GM19328 (cell line): ENCODE measurements around the gene CACNA1I.

Experiments used
- ATAC-seq: cut with Tn5 transposase; IDR thresholded peaks from one replicate; pipeline ENCODE4 v1.9.1; 2021; ENCODE audit warnings: mild to moderate bottlenecking, moderate library complexity; ENCODE audit not compliant: unreplicated experiment

CACNA1I gene

DNA sequence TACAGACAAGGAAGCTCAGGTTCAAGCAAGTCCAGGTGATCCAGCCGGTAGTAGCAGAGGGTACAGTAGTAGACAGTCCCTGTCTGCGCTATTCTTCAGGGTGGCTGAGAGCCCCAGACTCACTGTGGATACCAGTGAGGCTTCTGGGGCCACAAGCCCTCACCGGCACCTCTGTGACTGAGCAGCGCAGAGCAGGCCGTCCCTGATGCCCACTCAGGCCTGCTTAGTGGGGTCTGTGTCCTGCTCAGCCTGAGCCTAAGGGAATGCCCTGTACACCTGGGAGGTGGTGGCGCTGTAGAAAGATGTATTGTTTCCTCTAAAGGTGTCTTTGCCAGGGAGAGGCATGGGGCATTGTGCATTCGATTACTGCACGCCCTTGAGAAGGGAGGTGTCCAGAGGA is 143.8 kb downstream of the CACNA1I start:
- no peak for ATAC-seq

DNA sequence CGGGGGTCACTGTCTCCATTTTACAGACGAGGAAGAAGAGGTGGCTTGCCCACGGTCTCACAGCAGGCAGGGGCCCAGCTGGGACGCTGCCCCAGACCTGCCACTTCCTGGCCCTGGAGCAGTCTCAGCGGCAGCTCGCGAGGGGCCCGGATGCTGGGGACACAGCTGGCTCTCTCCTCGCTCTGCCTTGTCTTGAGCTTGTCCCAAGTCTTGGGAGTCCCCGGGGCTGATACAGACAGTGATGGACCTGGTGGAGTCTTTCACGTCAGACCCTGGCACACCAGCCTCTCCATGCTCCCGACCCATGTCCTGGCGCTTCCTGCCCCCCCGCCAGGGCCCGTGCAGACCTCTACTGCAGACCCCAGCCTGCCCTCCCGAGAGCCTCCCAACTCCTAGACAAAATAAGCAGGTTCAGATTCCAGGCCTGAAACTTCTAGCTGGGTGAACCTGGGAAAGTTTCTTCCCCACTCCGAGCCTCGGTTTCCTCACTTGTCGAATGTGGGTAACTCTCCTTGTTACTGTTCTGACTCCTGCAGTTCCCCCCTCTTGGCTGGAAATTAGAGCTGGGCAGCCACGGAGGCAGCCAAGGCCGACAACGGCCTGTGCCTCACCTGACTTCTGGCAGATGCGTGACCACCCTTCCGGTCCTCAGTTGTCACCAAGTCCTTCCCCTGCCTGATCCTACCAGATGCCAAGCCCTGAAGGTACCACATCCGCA is 145.4 kb downstream of the CACNA1I start:
- no peak for ATAC-seq

DNA sequence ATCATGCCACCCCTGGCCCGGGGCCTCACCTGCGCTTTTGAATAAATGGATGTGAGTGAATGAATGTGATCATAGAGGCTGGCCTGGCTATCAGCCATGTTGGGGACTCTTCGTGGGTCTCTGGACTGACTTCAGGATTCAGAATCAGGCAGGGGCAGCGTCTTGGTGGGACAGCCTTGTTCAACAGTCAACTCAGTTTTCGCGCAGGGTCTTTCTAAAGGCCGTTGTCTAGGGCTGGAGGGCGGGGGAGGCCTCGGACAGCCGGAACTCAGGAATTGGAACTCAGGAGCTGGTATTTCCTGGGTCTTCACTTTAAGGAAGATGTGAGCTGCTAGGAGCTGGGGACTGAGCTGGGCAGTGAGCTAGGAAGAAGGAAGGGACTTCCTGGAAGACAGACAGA is 146.0 kb downstream of the CACNA1I start:
- no peak for ATAC-seq

DNA sequence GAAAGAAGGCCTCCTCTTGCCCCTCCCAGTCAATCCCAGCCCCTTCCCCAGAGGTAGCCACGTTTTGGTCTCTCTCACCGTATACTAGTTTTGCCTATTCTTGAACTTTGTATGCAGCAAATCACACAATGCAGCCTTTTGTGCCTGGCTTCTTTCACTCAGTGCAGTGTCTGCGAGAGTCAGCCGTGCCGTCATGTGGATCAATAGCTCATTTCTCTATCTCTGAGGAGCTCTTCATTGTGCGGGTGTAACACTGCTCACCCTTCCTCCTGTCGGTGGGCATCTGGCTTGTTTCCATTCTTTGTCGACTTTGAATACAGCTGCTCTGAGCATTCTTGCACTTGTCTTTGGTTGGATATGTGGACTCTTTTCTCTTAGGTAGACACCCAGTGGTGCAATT is 146.5 kb downstream of the CACNA1I start:
- ATAC-seq, result no peak

DNA sequence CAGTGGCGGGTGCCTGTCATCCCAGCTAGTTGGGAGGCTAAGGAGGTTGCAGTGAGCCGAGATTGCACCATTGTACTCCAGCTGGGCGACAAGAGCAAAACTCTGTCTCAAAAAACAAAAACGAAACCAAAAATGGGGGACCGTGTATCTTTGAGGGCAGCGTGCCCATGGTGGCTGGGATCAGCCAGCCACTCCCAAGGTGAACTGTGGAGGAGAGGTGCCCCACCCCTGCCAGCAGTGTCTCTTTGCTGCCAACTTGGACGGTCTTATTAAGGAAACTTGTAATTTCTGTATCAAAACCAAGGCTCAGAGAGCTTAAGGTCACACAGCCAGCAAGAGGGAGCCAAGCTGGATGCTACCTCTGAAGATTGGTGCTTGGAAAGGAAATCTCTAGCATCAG is 147.7 kb downstream of the CACNA1I start:
- no peak for ATAC-seq

DNA sequence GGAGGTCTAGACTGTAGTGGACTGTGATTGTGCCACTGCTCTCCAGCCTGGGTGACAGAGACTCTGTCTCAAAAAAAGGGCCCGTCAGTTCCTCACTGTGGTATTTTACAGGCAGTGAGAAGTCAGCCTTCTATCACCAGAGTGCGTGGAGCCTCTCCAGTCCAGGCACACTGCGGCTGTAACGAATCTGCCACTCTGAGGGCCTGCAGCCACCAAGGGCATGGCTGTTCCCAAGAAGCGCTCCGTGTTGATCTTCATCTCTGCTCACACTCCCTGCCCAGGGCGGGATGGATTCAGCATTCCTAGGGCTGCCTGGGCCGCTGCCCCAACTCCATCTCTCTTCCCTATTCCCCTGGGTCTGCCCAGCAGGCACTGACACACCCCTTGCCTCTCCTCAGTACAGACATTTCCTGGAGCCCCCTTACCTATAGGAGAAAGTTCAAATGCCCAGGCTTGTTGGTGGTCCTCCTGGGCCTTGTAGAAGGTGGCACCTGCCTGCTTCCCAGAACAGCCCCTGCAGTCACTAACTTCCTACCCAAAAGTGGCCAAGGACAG is 148.4 kb downstream of the CACNA1I start:
- ATAC-seq, result no peak

DNA sequence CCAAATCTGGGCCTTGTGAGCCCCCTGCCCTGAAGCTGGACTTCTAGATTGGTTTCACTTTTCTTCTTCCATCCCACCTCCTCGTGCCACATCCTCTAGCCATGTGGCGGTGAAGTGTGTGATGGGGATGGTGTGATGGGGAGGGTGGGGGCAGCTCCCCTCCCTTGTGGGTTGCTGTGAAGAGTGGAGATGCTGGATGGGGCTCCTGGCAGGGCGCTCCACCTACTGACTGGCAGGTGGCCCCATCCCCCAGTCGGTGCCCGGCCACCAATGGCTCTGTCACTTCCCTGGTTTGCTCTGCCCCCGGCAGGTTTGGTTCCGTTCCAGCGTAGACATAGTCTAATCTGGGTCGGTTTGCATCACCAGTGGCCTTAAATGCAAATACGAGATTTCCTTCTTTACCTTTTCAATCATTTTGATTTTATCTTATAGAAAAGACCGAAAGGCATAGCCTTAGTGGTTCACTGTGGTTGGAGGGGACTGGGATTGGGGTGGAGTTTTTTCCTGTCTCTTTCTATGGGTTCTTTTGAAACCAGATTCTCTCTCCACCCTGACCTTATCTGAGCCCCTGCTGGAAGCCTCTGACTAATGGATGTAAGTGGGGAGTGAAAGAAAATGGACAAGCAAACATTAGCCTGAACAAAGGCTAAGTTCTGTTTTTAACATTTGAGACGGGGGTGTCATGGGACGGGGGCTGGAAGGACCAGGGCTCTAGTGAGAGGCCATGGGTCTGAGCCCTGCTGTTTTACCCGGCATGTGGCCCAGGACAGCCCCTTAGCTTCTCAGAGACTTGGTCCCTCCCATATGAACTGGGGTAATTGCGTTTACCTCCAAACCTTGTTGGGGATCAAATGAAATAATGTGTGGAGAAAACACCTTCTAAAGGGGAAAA is 149.3 kb downstream of the CACNA1I start:
- no peak for ATAC-seq

DNA sequence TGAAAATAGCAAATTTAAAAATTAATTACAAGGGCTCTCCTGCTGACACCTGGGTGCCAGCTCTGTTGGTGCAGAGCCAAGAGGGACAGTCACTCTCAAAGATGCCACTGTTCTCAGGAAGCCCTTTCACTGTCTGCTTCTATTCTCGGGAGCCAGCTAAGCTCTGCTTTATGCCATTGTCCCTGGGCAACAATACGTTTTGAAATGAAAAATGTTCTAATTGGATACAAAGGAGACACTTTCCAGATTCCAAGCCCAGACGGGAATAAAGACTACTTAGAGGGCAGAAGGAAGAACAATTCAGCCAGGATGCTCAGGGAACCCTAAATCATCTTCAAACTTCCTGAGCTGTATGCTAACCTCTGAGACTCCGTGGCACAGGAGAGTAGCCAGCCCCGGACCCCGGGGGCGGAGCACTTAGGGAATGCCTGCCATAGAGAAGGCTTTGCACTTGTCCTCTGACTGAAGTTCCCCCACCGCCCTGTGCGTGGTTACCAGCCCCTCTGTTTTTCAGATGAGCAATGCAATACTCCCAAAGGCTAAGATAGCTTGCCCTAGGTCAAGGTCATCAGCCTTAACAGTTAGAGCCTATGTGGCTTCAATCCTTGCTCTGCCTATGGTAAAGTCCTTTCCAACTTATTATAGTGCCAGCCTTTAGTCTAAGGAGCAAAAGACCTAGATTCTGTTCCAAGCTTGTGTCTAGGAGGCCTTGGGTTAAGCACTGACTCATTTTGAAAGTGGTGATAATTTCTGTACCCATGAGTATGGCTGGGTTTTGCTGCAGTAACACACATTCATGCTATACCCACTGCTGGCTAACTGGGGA is 150.9 kb downstream of the CACNA1I start:
- ATAC-seq, result no peak

DNA sequence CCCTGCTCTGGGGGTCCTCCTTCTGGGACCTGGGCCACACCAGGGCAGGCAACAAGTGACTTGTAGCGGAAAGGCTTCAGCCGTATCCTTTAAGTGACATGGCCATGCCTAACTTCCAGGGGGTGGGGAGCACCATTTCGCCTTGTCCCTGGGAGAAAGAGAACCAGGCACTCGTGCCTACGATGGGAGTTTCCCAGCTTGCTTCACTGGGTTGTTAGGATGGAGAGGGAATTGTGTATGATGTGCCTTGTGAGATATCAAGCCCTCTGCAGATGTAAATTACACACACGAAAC is 151.4 kb downstream of the CACNA1I start:
- no peak for ATAC-seq

DNA sequence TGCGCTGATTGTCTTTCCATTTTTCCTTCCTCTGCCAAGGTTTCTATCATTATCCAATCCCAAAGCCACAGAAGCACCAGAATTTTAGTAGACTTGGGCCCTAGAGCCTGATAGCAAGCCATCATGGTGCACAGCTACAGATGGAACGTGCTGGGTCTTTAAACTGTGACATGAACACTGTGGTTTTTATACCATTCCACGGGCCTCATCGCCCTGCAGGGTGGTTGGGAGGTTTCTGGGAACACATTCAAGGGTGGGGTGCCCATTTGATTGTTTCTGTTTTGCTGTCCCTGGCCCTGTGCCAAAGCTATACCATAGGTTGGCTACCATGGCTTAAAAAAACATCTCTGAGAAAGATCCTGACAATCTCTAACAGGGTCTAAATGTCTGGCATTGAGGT is 151.9 kb downstream of the CACNA1I start:
- ATAC-seq, result no peak

DNA sequence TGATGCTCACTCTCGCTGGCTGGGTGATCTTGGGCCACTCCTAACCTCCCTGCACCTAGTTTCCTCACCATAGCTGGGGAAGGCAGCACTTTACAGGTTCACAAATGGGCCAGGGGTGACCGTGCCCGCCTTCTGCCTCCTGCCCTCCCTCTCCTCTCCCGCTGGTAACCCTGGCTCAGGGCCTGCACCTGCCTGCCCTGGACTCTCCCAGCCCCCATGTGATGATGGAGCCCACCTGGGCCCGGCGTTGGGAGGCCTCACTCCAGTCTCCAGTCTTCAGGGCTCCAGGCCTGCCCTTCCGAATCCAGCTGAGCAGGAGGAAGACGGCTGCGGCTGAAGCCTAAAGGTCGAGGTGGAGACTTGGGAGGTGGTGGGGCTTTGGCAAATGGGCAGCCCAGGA is 152.9 kb downstream of the CACNA1I start:
- ATAC-seq, result no peak

DNA sequence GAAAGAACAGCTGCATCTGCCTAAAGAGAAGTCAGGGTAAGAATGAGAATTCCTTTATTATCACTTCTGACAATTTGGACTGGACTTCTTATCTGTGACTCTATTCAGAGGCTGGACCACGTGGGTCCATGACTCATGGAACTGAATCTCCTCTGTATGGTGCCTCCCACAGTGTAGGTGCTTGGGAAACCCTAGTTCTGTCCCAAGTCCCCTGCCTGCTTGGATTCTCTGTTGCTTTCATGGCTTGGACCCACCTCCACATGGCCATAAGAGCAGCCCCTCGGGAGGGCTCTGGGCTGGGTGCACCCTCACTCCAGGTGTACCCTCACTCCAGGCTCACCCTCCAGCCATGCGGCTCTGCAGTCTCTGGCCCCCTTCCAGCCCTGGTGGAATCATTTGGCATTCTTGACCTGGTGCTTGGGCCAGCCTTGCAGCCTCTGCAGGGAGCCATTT is 153.4 kb downstream of the CACNA1I start:
- no peak for ATAC-seq

DNA sequence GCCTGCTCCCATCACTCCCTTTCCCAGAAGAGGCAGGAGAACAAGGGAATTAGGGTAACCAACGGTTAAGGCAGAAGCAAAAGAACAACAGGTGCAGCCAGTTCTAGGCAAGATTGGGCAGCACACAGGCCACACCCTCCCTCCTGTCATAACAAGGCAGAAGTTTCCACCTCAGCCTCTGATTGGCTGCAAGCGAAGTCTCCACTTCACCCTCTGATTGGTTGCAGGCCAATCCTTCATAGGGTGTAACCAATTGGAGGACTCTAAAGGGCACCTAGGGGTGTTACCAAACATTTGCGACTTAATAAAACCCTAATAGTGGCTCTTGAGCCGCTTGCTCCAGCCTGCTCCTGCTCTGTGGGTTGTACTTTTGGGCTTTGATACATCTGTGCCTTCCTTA is 153.8 kb downstream of the CACNA1I start:
- ATAC-seq, result no peak

DNA sequence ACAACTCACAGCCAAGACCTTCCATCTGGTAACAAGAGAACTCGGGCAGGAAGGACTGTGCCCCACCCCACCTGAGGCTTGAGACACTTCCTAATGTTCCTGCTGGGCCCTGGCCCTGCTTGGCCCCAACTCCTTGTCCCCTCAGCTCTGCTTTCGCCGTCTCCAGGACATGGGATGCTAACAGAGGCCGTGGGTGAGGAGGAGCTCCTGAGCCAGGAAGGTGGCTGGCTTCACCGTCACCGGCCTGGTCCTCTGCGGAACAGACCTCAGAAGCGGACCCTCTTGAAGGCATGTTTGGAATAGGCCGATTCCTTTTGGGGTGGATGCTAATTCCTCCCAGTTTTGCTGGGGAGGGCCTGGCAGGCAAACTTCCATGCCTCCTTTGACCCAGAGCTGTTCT is 154.3 kb downstream of the CACNA1I start:
- no peak for ATAC-seq

DNA sequence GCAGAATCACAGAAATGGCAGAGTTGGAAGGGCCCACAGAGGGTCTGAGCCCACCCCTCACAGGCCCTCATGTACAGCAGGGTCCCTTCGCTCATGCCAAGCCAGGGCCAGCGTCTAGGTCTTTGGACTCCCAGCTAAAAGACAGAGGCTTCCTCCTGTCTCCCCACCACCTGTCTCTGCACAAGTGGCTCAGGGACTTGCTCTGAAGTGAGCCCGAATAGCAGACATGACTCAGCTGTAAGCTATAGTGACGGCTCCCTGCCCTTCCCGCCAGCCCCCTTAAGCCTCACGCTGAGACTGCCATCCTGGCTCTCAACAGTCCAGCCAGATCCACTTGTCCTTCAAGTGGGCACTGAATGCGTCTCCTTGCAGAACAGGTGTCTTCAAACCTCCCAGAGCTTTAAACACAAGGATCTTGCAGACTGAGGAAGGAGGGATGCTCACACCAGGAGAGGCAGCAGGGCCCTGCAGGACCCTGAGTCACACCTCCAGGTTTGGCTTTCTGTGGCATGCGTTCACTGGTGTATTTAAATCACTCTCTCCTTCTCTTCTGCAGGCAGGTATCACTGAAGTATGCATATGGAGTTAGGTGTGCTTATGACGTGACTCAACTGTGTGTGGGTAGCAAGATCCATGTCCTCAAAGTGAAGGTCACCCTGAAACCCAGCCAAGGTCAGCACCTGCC is 154.9 kb downstream of the CACNA1I start:
- no peak for ATAC-seq

DNA sequence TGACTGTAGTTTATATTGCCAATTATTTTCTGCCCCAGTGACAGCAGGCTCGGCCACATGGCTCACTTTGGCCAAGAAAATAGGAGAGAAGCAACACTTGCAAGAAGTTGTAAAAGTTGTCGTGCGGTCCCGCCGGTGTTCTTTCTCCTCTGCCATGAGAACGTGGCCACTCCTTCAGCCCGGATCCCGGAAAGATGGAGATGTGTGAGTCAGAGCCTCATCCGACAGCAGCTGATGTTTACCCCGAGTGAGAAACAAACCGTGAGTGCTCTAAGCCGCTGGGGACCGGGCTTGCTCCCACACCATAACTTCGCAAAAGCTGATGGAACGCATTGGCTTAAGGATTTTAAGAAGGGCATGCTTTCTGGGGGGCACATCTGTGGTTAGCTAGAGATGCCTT is 157.0 kb downstream of the CACNA1I start:
- no peak for ATAC-seq

DNA sequence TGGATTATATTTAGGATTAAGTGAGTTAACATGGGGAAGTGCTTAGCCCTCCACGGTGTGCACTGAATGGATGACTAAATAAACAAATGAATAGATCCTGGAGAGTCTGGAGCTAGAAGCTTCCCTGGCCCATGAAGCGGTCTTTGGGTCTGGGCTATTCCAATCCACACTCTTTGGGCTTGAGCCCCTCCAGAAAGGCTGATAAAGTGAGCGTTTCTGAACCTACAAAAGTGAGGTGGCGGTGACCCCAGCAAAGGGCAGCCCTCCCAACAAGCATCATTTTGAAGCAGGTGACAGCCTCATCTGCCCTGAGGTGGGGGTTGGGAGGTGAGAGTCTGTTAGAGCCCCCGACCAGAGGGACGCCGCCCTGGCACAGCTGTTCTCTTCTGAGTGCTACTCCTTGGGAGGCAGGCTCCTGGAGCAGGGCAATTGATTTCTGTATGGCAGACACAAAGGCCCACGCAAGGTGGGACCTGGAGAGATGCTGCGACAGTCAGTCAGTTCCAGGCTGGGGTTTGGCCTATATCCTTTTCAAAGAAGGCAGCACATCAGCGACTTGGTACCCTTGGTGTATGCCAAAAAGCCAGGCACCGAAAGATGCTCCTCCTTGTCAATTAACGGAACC is 157.8 kb downstream of the CACNA1I start:
- ATAC-seq, result no peak

DNA sequence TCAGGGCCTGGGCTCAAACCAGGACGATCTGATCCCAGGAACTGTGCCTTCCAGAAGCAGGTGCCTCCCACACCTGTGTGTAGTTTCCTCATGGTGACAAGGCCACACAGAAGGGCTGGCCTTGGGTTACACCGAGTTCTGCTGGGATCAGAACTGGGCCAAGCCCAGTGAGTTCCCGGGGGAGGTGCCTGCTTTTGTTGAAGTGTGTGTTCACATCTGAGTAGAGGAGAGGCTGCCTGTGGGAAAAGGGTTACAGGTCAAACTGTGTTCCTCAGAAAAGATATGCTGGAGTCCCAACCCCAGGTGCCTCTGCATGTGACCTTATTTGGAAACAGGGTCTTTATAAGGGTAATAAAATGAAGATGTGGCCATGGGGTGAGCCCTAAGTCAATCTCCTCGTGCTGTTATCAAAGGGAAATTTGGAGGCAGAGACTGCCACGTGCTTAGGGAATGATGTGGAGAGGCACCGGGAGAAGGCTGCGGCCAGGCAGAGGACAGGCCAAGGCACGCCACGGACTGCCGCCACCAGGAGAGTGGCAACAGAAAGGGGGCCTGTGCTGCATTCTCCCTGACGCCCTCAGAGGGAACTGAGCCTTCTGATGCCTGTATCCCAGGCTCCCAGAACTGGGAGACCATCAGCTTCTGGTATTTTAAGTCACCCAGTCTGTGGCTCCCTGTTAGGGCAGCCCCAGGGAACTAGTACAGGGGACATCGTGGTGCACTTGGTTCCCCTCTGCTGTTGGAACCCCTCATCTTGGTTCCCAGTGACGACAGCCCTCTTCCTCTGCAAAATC is 158.8 kb downstream of the CACNA1I start:
- ATAC-seq, result no peak

DNA sequence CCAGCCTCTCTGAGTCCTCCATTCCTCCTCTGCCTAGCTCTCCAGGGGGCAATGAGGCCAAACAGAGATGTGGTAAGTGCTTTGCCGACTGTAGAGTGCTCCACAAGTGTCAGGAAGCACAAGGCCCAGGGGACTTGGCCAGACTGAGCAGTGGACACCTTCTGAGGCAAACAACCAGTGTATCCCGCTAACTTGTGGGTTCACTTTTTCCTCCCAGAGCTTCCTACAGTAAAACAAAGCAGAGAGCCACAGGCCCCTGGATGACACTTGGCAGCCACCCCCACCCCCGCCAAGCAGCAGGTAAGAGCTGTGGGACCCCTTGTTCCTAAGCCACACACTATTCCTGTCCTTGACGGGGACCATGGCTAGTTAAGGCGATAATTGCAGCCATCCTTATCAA is 160.9 kb downstream of the CACNA1I start:
- ATAC-seq, result no peak
